Measurements from ENCODE around the gene GET3. TPM values are rescaled to one million over a fixed set of nuclear protein-coding genes. Genes with fewer than 3 reads are reported as not detected.

Gene GET3
- total and polyA plus RNA-seq, 2 of the 4 experiments (the other 2 are of a cell fraction): 129 to 152 TPM

DNA sequence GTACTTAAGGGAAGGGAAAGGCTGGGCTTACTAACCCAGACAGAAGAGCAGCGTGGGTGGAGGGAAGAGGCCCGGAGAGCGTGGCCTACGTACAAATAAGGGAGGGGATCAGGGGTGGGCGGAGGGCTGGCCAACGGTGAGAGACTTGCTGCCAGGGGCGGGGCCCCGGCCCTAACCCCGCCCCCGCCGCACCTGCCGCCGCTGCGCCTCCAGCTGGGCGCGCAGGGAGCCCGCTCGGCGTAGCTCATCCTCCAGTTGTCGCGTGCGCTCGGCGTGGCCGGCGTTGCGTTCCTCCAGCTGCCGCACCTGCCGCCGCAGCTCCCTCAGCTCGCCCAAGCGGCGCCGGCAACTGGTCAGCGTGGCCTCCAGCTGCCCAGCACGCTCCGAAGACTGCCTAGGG lies 32.4 kb downstream of the GET3 start:
- H3K14ac ChIP-seq (replicated peaks; ENCODE audit: low read depth, low read length): no peak overlapping the region
- H2BK5ac ChIP-seq (ENCODE audit: low read depth, low read length, poor library complexity, severe bottlenecking): no peak overlapping the region
- H4K8ac ChIP-seq (ENCODE audit: low read depth in 2 of 2, low read length in 2 of 2): no peak overlapping the region
- H3K23ac ChIP-seq (ENCODE audit: low read depth, low read length): no peak overlapping the region
- dilution Hi-C loops (cut with HindIII; ENCODE audit: low sequenced_read_pairs, unreplicated experiment): no loop called here
- H2BK120ac ChIP-seq (ENCODE audit: low read depth, low read length): no peak overlapping the region
- DNase-seq (no peak), ATAC-seq (ENCODE audit: low read depth) (no peak)
- no peak overlapping the region for H3K4me3 ChIP-seq (ENCODE audit: insufficient read depth, low read depth, low read length)
- H3K4me2 ChIP-seq (ENCODE audit: low read depth, low read length): no peak overlapping the region
- ChIA-PET CTCF (interaction anchor here (0.7 kb wide), 1 partner anchor 9 kb away, joined by 6 read pairs; no protein-coding TSS in a partner anchor), POLR2A (ENCODE audit: unreplicated experiment) (no interaction called here)
- H3K9ac ChIP-seq (ENCODE audit: low read depth, low read length): no peak overlapping the region
- H3K36me3 ChIP-seq (ENCODE audit: control insufficient read depth, insufficient read depth, low read length): peaks cover under 1% of the 10 kb centered on the region; the same call in 1 of the 2 replicates
- H3K79me1 ChIP-seq (ENCODE audit: low read depth in 1 of 2, low read length in 2 of 2): peaks cover 0 to under 1% of the 10 kb centered on the region in 2 experiments; a peak in 1 of 4 replicates
- H2AK9ac ChIP-seq (replicated peaks; ENCODE audit: low read depth, low read length, poor library complexity): no peak overlapping the region
- in situ Hi-C loops (cut with MboI; ENCODE audit: low sequenced_read_pairs): loop anchor here (5.0 kb wide), 2 partner anchors 33 to 68 kb away; partner anchors contain the start of genes MAST1, PRDX2 and THSD8
- no peak overlapping the region for H4K91ac ChIP-seq (ENCODE audit: insufficient read depth, low read depth, low read length)
- H2BK15ac ChIP-seq (ENCODE audit: low read depth, low read length): no peak overlapping the region
- H3K27ac ChIP-seq (ENCODE audit: insufficient read depth, low read length): no peak overlapping the region
- TF ChIP-seq MAFK (IDR thresholded peaks at IDR 0.05; ENCODE audit: low read depth, low read length): no peak
- TF ChIP-seq CTCF (conservative IDR thresholded peaks at IDR 0.05; ENCODE audit: low read depth, low read length): no peak
- no peak for TF ChIP-seq USF2 (IDR thresholded peaks at IDR 0.05; ENCODE audit: low read depth, low read length)
- no peak for TF ChIP-seq MAZ (IDR thresholded peaks at IDR 0.05; ENCODE audit: borderline replicate concordance, low read depth, low read length)
- TF ChIP-seq RFX5 (IDR thresholded peaks at IDR 0.05; ENCODE audit: low read depth, low read length): no peak
- no peak for TF ChIP-seq POLR2A (IDR thresholded peaks at IDR 0.05; ENCODE audit: low read depth, low read length)
- no peak for TF ChIP-seq RAD21 (IDR thresholded peaks at IDR 0.05; ENCODE audit: low read length)
- TF ChIP-seq, protein P1, sequence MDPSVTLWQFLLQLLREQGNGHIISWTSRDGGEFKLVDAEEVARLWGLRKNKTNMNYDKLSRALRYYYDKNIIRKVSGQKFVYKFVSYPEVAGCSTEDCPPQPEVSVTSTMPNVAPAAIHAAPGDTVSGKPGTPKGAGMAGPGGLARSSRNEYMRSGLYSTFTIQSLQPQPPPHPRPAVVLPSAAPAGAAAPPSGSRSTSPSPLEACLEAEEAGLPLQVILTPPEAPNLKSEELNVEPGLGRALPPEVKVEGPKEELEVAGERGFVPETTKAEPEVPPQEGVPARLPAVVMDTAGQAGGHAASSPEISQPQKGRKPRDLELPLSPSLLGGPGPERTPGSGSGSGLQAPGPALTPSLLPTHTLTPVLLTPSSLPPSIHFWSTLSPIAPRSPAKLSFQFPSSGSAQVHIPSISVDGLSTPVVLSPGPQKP (IDR thresholded peaks at IDR 0.05; ENCODE audit: borderline replicate concordance, low read depth, low read length): no peak
- no peak for TF ChIP-seq CEBPB (IDR thresholded peaks at IDR 0.05; ENCODE audit: low read depth, low read length)
- no peak for TF ChIP-seq CHD1 (IDR thresholded peaks at IDR 0.05; ENCODE audit: low read depth, low read length)
- TF ChIP-seq NFE2L2 (IDR thresholded peaks at IDR 0.05; ENCODE audit: low read depth, low read length): no peak
- no peak for TF ChIP-seq MXI1 (IDR thresholded peaks at IDR 0.05; ENCODE audit: borderline replicate concordance, low read depth, low read length)
- TF ChIP-seq SMC3 (IDR thresholded peaks at IDR 0.05; ENCODE audit: low read depth, low read length): no peak
- TF ChIP-seq RCOR1 (IDR thresholded peaks at IDR 0.05; ENCODE audit: insufficient replicate concordance, low read length): no peak
- TF ChIP-seq FOS (IDR thresholded peaks at IDR 0.05; ENCODE audit: low read depth, low read length): no peak
- TF ChIP-seq BHLHE40 (IDR thresholded peaks at IDR 0.05; ENCODE audit: low read depth, low read length): no peak
- WGBS, 2 experiments (ENCODE audit: extremely low coverage in 2 of 2, insufficient read length in 1 of 2): no CpG with 5 or more reads among the region's 37 CpGs
- peaks cover 5% of the 10 kb centered on the region; the same call in 1 of the 2 replicates for H4K20me1 ChIP-seq (ENCODE audit: insufficient read depth, low read length)
- H3K4ac ChIP-seq (ENCODE audit: low read depth, low read length): no peak overlapping the region
- no peak overlapping the region for H2AFZ ChIP-seq (replicated peaks; ENCODE audit: low read length, poor library complexity)
- no peak overlapping the region for H2BK20ac ChIP-seq (ENCODE audit: low read depth, low read length)
- peaks cover 3% of the 10 kb centered on the region; the same call in 1 of the 2 replicates for H3K9me1 ChIP-seq (ENCODE audit: insufficient read depth, low read length)
- no peak overlapping the region for H4K5ac ChIP-seq (ENCODE audit: low read depth, low read length)
- 0 out of 2 replicates have a peak, but pooled peaks cover 2% of the 10 kb centered on the region for H3K4me1 ChIP-seq (ENCODE audit: control insufficient read depth, insufficient read depth, low read length)
- H3K9me3 ChIP-seq (ENCODE audit: control insufficient read depth, insufficient read depth, low read length): no peaks in the 10 kb centered on the region
- H2AK5ac ChIP-seq (ENCODE audit: low read depth, low read length): no peak overlapping the region
- BruUV-seq (replicated peaks): no TSS peak
- H3K18ac ChIP-seq (ENCODE audit: low read depth, low read length): no peak overlapping the region
- intact Hi-C loops (cut with micrococcal nuclease): no loop called here
- H3K27me3 ChIP-seq (ENCODE audit: control insufficient read depth, insufficient read depth, low read length): no peaks in the 10 kb centered on the region
- H3K56ac ChIP-seq (ENCODE audit: extremely low read depth, insufficient read depth, low read length): no peak overlapping the region
